Uterus (tissue), 2 donors: ENCODE results near the gene DHRS12.

Experiments used
- CTCF ChIP-seq, 4 experiments: fragments of 200-600 bp in 2 of 4; fragments of 450-650 bp in 2 of 4; sonication (generic) in 2 of 4; IDR thresholded peaks; one replicate each; pipeline ENCODE4 v1.5.1; 2016 to 2019; ENCODE audit warnings: antibody characterized with exemption in 4 of 4, mild to moderate bottlenecking in 2 of 4, moderate library complexity in 1 of 4
- POLR2A ChIP-seq, 2 donors: fragments of 450-650 bp; IDR thresholded peaks; one replicate each; pipeline ENCODE4 v1.6.1; 2016; ENCODE audit warnings: antibody characterized with exemption in 2 of 2, mild to moderate bottlenecking in 1 of 2, moderate library complexity in 1 of 2

GRCh38 chr13:51729866-51730553 is 74.0 kb downstream of the DHRS12 start:
- TF ChIP-seq POLR2A (IDR thresholded peaks at IDR 0.05): no peak
- no peak for TF ChIP-seq CTCF (IDR thresholded peaks at IDR 0.05)
